Hepatocyte (in vitro differentiated cells): Measurements from ENCODE around the gene TMF1.

Experiments
- EZH2phosphoT487 ChIP-seq: fragments of 200-600 bp; sonication (generic); IDR thresholded peaks from one replicate; pipeline ENCODE4 v1.6.1; 2018; ENCODE audit warnings: antibody characterized with exemption, mild to moderate bottlenecking, low read depth, moderate library complexity; ENCODE audit not compliant: unreplicated experiment, severe bottlenecking
- TF ChIP-seq, protein P1 (sequence below): fragments of 200-600 bp; sonication (generic); IDR thresholded peaks from 2 replicates; pipeline ENCODE4 v1.5.1; 2016; ENCODE audit warnings: antibody characterized with exemption, mild to moderate bottlenecking; ENCODE audit not compliant: poor library complexity

DNA sequence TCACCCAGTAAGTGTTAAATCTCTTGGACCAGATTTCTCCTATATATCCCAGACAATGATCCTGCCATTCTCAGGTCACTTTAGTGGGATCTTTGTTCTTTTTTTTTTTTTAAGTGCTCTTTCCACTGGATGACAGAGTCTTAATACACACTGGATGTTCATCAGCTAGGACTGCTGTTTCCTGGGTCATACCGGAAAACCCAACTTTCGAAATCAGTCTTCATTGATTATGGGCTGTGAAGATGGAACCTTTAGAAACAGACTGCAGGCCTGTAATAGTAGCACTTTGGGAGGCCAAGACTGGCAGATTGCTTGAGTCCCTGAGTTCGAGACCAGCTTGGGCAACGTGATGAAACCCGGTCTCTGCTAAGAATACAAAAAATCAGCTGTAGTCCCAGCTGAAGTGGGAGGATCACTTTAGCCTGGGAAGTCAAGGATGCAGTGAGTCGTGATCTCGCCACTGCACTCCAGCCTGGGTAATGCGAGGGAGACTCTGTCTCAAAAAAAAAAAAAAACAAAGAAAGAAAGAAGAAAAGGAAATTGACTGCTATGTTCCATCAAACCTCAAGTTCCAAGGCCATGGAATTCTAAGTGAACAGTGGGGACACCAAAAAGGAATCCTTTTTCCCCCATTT is 40.9 kb downstream of the TMF1 start:
- TF ChIP-seq, protein P1, sequence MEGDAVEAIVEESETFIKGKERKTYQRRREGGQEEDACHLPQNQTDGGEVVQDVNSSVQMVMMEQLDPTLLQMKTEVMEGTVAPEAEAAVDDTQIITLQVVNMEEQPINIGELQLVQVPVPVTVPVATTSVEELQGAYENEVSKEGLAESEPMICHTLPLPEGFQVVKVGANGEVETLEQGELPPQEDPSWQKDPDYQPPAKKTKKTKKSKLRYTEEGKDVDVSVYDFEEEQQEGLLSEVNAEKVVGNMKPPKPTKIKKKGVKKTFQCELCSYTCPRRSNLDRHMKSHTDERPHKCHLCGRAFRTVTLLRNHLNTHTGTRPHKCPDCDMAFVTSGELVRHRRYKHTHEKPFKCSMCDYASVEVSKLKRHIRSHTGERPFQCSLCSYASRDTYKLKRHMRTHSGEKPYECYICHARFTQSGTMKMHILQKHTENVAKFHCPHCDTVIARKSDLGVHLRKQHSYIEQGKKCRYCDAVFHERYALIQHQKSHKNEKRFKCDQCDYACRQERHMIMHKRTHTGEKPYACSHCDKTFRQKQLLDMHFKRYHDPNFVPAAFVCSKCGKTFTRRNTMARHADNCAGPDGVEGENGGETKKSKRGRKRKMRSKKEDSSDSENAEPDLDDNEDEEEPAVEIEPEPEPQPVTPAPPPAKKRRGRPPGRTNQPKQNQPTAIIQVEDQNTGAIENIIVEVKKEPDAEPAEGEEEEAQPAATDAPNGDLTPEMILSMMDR = no peak
- TF ChIP-seq EZH2phosphoT487 = no peak
